ENCODE results near the gene AGPS. TPM values are rescaled to one million over a fixed set of nuclear protein-coding genes. Genes with fewer than 3 reads are reported as not detected.

Gene AGPS
- total and polyA plus RNA-seq, 10 of the 15 experiments (the other 5 are each of a cell fraction or from before 2014, with no cell fraction given): 7.9 to 54.2 (median 38.7) TPM

- TF ChIP-seq, protein P1, sequence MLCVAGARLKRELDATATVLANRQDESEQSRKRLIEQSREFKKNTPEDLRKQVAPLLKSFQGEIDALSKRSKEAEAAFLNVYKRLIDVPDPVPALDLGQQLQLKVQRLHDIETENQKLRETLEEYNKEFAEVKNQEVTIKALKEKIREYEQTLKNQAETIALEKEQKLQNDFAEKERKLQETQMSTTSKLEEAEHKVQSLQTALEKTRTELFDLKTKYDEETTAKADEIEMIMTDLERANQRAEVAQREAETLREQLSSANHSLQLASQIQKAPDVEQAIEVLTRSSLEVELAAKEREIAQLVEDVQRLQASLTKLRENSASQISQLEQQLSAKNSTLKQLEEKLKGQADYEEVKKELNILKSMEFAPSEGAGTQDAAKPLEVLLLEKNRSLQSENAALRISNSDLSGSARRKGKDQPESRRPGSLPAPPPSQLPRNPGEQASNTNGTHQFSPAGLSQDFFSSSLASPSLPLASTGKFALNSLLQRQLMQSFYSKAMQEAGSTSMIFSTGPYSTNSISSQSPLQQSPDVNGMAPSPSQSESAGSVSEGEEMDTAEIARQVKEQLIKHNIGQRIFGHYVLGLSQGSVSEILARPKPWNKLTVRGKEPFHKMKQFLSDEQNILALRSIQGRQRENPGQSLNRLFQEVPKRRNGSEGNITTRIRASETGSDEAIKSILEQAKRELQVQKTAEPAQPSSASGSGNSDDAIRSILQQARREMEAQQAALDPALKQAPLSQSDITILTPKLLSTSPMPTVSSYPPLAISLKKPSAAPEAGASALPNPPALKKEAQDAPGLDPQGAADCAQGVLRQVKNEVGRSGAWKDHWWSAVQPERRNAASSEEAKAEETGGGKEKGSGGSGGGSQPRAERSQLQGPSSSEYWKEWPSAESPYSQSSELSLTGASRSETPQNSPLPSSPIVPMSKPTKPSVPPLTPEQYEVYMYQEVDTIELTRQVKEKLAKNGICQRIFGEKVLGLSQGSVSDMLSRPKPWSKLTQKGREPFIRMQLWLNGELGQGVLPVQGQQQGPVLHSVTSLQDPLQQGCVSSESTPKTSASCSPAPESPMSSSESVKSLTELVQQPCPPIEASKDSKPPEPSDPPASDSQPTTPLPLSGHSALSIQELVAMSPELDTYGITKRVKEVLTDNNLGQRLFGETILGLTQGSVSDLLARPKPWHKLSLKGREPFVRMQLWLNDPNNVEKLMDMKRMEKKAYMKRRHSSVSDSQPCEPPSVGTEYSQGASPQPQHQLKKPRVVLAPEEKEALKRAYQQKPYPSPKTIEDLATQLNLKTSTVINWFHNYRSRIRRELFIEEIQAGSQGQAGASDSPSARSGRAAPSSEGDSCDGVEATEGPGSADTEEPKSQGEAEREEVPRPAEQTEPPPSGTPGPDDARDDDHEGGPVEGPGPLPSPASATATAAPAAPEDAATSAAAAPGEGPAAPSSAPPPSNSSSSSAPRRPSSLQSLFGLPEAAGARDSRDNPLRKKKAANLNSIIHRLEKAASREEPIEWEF (IDR thresholded peaks at IDR 0.05; ENCODE audit: insufficient replicate concordance, low read depth, low read length): no peak
- TF ChIP-seq BCLAF1 (IDR thresholded peaks at IDR 0.05) (no peak), IRF4 (IDR thresholded peaks at IDR 0.05; ENCODE audit: low read depth, low read length) (no peak), TARDBP (IDR thresholded peaks at IDR 0.05; ENCODE audit: borderline replicate concordance) (no peak), PRDM15 (CRISPR knock-in tag; IDR thresholded peaks at IDR 0.05) (no peak), REST (IDR thresholded peaks at IDR 0.05; ENCODE audit: low read depth, low read length) (no peak)
Observed at GRCh38 chr2:177516824-177517544, 124.4 kb downstream of the AGPS start (continued).
